GM10847 (cell line): ENCODE data around the gene SIK3.

Experiments used
- POLR2A ChIP-seq: IDR thresholded peaks from 2 replicates; pipeline ENCODE4 v1.6.1; 2011; ENCODE audit not compliant: insufficient read length; ENCODE audit errors: extremely low read depth

SIK3 gene

GRCh38 chr11:116976941-116977570 lies 121.2 kb downstream of the SIK3 start:
- no peak for TF ChIP-seq POLR2A

GRCh38 chr11:116975661-116976060 lies 122.6 kb downstream of the SIK3 start:
- TF ChIP-seq POLR2A, result no peak

- no peak for TF ChIP-seq POLR2A
Measured at GRCh38 chr11:116973270-116973669, 125.0 kb downstream of the SIK3 start.

DNA sequence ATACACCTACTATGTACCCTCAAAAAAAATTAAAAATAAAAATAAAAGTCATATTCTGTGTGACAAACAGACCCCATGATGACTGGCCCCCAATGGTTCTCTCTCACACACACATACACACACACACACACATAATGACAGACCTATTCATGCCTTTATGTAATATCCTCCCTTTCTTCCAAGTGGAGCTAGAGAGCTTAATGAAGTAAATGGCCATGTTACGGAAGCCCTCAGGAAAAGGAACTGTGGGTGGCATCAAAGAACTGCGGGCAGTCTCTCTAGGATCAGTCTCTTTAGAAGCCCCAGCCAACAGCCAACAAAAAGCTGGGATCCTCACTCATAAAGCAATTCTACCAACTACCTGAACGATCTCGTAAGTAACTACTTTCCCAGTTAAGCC lies 125.5 kb downstream of the SIK3 start:
- TF ChIP-seq POLR2A, result no peak

GRCh38 chr11:116970485-116971292 lies 127.5 kb downstream of the SIK3 start:
- TF ChIP-seq POLR2A, result no peak

DNA sequence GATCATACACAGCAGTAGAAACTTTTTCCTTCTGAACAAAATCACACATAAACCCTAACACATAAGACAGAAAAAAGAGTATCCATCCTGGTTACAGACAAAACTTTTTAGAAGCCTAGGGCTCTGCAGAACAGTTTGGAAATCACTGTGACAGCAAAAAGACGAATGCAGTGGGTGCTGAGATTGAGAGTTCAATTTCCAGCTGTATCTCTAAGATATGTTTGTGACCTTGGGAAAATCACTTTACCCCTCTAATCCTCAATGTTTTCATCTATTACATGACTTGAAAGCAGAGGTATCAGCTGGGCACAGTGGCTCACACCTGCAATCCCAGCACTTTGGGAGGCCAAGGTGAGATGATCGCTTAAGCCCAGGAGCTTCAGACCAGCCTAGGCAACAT lies 128.5 kb downstream of the SIK3 start:
- TF ChIP-seq POLR2A, result no peak

- no peak for TF ChIP-seq POLR2A
Measured at GRCh38 chr11:116964269-116964668, 134.0 kb downstream of the SIK3 start.

GRCh38 chr11:116963813-116964212 lies 134.4 kb downstream of the SIK3 start:
- no peak for TF ChIP-seq POLR2A

DNA sequence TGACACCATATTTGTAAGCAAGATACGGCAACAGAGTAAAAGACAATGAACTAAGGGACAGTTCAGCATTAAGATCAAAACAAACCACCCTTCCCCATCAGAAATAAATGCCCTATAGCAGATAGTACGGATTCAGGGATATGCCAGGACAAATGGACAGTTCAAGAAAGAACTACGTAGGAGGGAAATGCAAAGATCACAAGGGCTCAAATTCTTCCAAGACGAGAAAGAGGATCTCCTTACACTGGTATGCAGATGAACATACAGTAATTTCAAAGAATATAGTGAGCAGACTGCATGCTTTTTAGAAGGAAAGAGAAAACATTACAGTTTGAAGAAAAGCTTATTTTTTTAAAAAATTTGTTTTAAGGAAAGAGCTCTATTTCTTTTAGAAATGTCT lies 136.1 kb downstream of the SIK3 start:
- no peak for TF ChIP-seq POLR2A

- TF ChIP-seq POLR2A, result no peak
Measured at GRCh38 chr11:116960930-116961329, 137.3 kb downstream of the SIK3 start.

DNA sequence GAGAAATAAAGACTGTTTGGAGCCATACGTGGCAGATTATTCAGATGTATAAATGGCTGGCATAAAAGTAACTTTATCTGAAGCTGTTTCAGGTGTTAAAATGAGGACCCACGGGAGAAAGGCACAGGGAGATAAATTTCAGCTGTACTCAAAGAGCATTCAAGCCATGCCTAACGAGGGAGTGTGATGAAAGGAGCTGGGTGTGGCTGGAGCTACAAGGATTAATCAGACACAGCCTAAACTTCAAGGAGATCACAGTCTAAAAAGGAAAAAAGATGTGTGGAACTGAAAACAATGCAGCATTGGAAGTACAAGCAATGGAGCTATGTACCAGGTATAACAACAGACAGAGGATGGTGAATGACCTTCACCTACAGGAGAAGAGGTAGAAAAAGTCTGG lies 140.0 kb downstream of the SIK3 start:
- no peak for TF ChIP-seq POLR2A

- TF ChIP-seq POLR2A, result no peak
Measured at GRCh38 chr11:116955949-116956348, 142.3 kb downstream of the SIK3 start.

DNA sequence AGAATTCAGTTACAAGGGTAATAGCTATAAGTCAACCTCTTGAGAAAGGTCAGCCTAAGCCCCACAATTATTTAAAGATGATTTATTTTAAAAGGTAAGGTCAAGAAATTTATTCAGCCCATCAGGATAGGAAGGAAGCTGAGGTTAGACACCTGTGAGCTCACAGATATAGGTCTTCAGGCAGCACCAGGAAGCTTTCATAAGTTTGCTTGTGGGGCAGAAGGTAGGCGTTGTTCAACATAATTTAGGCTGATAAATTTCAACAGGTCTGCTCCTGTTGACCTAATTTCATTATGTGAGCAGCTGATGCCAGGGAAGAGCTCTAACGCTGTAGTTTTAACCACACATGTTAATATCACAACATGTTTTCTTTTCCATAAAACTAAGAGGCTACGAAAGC lies 142.7 kb downstream of the SIK3 start:
- TF ChIP-seq POLR2A, result no peak

DNA sequence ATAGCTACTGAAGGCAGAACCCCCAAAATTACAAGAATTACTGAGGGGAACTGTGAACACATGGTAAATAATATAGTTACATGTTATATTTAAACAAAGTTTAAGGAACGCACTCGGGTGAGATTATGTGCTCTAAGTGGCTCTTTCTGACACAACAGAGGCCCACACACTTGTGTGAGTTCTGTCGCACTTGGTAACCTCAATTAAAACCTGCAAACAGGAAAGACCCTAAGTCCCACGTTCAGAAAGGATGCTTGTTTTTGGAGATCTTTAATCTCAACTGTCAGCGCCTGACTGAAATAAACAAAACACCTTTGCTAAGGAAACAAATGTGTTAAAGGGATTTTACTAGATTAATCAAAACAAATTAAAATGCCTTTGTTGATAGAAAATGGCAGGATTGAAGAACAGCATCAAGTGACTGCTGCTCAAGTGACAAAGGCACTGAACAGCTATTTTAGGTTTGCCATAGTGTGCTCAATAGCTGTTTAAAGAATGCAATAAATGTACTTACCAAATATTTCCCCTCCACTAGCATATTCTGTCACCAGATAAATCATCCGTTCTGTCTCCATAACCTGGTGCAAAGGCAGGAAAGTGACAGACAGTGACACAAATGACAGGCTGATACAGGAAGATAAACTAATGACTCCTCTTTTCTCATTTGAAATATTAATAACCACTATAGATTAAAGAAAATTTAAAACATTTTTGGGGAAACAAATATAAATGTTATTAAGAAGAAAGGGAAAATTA lies 144.5 kb downstream of the SIK3 start:
- no peak for TF ChIP-seq POLR2A

DNA sequence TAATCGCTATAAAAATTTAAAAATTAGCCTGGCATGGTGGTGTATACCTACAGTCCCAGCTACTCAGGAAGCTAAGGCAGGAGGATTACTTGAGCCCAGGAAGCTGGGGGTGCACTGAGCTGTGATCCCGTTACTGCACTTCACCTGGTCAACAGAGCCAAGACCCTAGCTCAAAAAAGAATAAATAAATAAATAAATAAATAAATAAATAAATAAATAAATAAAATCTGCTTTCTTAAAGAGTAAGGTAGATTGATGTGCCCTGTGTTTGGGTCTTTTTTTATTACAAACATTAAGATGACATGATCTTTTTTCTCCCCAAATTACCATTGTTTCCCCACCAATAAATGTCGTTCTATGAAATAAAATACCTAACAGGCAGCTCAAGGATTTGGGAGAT lies 146.5 kb downstream of the SIK3 start:
- no peak for TF ChIP-seq POLR2A

DNA sequence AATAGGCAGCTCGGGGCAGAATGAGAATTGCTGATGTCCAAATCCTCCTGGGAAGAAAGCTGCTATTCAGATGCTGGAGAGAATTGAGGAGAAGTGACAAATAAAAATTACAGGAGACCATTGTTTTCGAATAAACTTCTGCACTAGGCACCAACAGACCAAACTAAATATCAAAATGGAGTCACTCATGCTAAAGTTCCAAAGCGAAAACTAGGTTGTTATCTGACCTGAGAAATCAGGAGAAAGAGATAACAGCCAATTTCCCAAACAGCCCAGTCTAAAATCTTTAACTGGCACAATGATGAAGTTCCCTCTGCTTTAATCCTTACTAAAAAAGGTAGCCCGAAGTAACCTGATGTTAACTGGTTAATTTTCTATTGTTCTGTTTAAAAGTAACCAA lies 148.0 kb downstream of the SIK3 start:
- TF ChIP-seq POLR2A, result no peak
